ENCODE measurements around the gene LYPD4.

DNA sequence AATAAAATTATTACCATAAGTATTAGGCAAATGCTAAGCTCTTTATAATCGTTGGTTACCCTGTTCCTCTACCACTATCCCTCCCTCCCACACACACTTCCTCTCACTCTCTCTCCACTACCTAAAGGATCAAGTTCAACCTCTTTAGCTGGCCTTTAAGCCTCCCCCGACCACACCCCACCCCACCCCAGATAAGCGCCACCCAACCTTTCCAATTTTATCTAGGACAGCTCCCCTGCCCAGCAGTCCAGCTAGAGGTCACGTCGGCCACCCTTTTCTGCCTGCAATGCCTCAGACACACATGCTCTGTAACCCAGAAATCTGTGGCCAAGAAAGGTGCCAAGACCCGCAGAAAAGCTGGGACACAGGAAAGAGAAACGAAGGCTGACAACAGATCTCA is 1.1 kb downstream of the LYPD4 start:
- TF ChIP-seq SIN3A (IDR thresholded peaks at IDR 0.05; ENCODE audit: borderline replicate concordance, insufficient read depth, low read length): no peak
- TF ChIP-seq, protein P1, sequence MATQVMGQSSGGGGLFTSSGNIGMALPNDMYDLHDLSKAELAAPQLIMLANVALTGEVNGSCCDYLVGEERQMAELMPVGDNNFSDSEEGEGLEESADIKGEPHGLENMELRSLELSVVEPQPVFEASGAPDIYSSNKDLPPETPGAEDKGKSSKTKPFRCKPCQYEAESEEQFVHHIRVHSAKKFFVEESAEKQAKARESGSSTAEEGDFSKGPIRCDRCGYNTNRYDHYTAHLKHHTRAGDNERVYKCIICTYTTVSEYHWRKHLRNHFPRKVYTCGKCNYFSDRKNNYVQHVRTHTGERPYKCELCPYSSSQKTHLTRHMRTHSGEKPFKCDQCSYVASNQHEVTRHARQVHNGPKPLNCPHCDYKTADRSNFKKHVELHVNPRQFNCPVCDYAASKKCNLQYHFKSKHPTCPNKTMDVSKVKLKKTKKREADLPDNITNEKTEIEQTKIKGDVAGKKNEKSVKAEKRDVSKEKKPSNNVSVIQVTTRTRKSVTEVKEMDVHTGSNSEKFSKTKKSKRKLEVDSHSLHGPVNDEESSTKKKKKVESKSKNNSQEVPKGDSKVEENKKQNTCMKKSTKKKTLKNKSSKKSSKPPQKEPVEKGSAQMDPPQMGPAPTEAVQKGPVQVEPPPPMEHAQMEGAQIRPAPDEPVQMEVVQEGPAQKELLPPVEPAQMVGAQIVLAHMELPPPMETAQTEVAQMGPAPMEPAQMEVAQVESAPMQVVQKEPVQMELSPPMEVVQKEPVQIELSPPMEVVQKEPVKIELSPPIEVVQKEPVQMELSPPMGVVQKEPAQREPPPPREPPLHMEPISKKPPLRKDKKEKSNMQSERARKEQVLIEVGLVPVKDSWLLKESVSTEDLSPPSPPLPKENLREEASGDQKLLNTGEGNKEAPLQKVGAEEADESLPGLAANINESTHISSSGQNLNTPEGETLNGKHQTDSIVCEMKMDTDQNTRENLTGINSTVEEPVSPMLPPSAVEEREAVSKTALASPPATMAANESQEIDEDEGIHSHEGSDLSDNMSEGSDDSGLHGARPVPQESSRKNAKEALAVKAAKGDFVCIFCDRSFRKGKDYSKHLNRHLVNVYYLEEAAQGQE (IDR thresholded peaks at IDR 0.05; ENCODE audit: insufficient read depth in 1 of 2, low read depth in 2 of 2, low read length in 2 of 2): no peak
- no peak for TF ChIP-seq POLR2AphosphoS5 (IDR thresholded peaks at IDR 0.05; ENCODE audit: low read depth, low read length)

All from PFSK-1 (cell line).